Central memory CD8-positive, alpha-beta T cell (primary cell): ENCODE data around the gene CNNM2.

ENCODE experiments used
- ATAC-seq: fragments of 150-1000 bp; cut with Tn5 transposase; replicated peaks from 2 replicates; pipeline ENCODE4 v1.10.0; 2022; ENCODE audit warnings: mild to moderate bottlenecking, moderate FRiP score, moderate number of reproducible peaks; ENCODE audit not compliant: poor library complexity, severe bottlenecking; ENCODE audit errors: extremely low read depth
- DNase-seq, 2 donors: peaks; one replicate each; pipeline ENCODE4 v3.0.0; 2021; ENCODE audit warnings: low spot score in 2 of 2
- H3K27ac Mint-ChIP-seq: one replicate; pipeline ENCODE4 v1.8.0; 2022; ENCODE audit warnings: low read depth, mild to moderate bottlenecking, moderate library complexity, mixed read lengths
- H3K27me3 Mint-ChIP-seq: one replicate; pipeline ENCODE4 v1.8.0; 2022; ENCODE audit warnings: mixed read lengths
- H3K36me3 Mint-ChIP-seq: one replicate; pipeline ENCODE4 v1.8.0; 2022; ENCODE audit warnings: mild to moderate bottlenecking, moderate library complexity, mixed read lengths; ENCODE audit not compliant: insufficient read depth
- H3K4me1 Mint-ChIP-seq: one replicate; pipeline ENCODE4 v1.8.0; 2022; ENCODE audit warnings: mixed read lengths
- H3K4me3 Mint-ChIP-seq: one replicate; pipeline ENCODE4 v1.8.0; 2022; ENCODE audit warnings: mild to moderate bottlenecking, moderate library complexity, mixed read lengths
- H3K9me3 Mint-ChIP-seq: one replicate; pipeline ENCODE4 v1.8.0; 2022; ENCODE audit warnings: mixed read lengths

Gene CNNM2

GRCh38 chr10:103095005-103095404 is 176.9 kb downstream of the CNNM2 start:
- Mint-ChIP-seq H3K4me3 (no peak overlapping the region), H3K9me3 (no peaks in the 10 kb centered on the region), H3K27ac (no peak overlapping the region), H3K27me3 (no peaks in the 10 kb centered on the region), H3K4me1 (no peaks in the 10 kb centered on the region), H3K36me3 (peaks cover 52% of the 10 kb centered on the region)
- no peak for ATAC-seq
- DNase-seq, result no peak

GRCh38 chr10:103096130-103096529 is 178.0 kb downstream of the CNNM2 start:
- Mint-ChIP-seq H3K9me3 (no peaks in the 10 kb centered on the region), H3K27ac (no peak overlapping the region), H3K27me3 (no peaks in the 10 kb centered on the region), H3K4me1 (no peaks in the 10 kb centered on the region), H3K4me3 (no peak overlapping the region), H3K36me3 (peaks cover 45% of the 10 kb centered on the region)
- DNase-seq (no peak), ATAC-seq (no peak)

GRCh38 chr10:103098240-103098639 is 180.1 kb downstream of the CNNM2 start:
- DNase-seq, result no peak
- Mint-ChIP-seq H3K36me3 (peaks cover 38% of the 10 kb centered on the region), H3K9me3 (no peaks in the 10 kb centered on the region), H3K27me3 (no peaks in the 10 kb centered on the region), H3K4me3 (no peak overlapping the region), H3K27ac (no peak overlapping the region), H3K4me1 (no peaks in the 10 kb centered on the region)
- ATAC-seq, result no peak

GRCh38 chr10:103100620-103101019 is 182.5 kb downstream of the CNNM2 start:
- DNase-seq (no peak), ATAC-seq (no peak)
- Mint-ChIP-seq H3K9me3 (no peaks in the 10 kb centered on the region), H3K36me3 (peaks cover 26% of the 10 kb centered on the region), H3K27ac (no peak overlapping the region), H3K27me3 (no peaks in the 10 kb centered on the region), H3K4me3 (no peak overlapping the region), H3K4me1 (no peaks in the 10 kb centered on the region)

- no peaks in the 10 kb centered on the region for H3K27me3 Mint-ChIP-seq
- peak overlapping the region; percentile 15 for H3K27ac Mint-ChIP-seq
- H3K4me3 Mint-ChIP-seq, result no peak overlapping the region
- H3K9me3 Mint-ChIP-seq, result no peaks in the 10 kb centered on the region
- H3K36me3 Mint-ChIP-seq, result peaks cover 27% of the 10 kb centered on the region
- no peak for DNase-seq
- no peak for ATAC-seq
- peaks cover 6% of the 10 kb centered on the region for H3K4me1 Mint-ChIP-seq
Measured at GRCh38 chr10:103102195-103102594, 184.1 kb downstream of the CNNM2 start.

DNA sequence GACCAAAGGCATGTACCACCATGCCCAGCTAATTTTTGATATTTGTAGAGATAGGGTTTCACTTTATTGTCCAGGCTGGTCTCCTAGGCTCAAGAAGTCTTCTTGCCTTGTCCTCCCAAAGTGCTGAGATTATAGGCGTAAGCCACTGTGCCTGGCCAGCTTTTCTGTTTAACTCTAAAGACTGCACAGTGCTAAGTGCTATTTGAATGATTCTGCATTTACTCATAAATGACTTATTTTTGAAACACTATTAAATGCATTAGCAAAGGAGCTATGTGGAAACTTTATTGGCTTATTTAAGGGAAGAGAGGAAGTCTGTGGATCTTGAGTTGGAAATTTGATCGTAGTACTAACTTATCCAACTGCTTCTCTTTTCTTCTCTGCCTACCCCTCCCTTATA is 185.9 kb downstream of the CNNM2 start:
- Mint-ChIP-seq H3K4me1 (peaks cover 6% of the 10 kb centered on the region), H3K27ac (no peak overlapping the region), H3K36me3 (peaks cover 20% of the 10 kb centered on the region), H3K9me3 (no peaks in the 10 kb centered on the region), H3K4me3 (no peak overlapping the region), H3K27me3 (no peaks in the 10 kb centered on the region)
- no peak for DNase-seq
- ATAC-seq, result no peak

GRCh38 chr10:103104721-103105120 is 186.6 kb downstream of the CNNM2 start:
- Mint-ChIP-seq H3K36me3 (peaks cover 17% of the 10 kb centered on the region), H3K9me3 (no peaks in the 10 kb centered on the region), H3K4me3 (no peak overlapping the region), H3K4me1 (peaks cover 6% of the 10 kb centered on the region), H3K27me3 (no peaks in the 10 kb centered on the region), H3K27ac (no peak overlapping the region)
- ATAC-seq, result no peak
- no peak for DNase-seq

- Mint-ChIP-seq H3K36me3 (peaks cover 13% of the 10 kb centered on the region), H3K27ac (no peak overlapping the region), H3K4me1 (peaks cover 6% of the 10 kb centered on the region), H3K9me3 (no peaks in the 10 kb centered on the region), H3K27me3 (no peaks in the 10 kb centered on the region), H3K4me3 (no peak overlapping the region)
- ATAC-seq (no peak), DNase-seq (no peak)
Measured at GRCh38 chr10:103105462-103105861, 187.4 kb downstream of the CNNM2 start.

DNA sequence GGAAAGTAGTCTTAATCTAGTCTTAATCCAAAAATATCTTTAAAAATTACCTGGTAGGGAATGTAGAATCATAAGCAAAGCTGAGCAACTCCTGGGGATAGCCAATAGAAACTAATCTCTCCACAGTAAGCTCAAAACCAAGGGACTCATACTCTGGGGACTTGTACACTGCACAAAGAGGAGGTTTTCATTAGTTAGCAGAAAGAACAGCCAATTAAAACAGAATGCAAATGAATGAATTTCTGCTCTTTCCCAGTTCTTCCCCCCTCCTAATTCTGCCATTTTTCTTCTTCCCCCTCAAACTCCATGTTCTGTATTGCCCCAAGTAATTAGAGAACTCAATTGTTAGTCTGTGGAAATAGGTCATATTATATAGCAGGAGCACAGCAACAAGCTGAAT is 188.4 kb downstream of the CNNM2 start:
- H3K27ac Mint-ChIP-seq, result no peak overlapping the region
- H3K27me3 Mint-ChIP-seq, result no peaks in the 10 kb centered on the region
- ATAC-seq (no peak), DNase-seq (no peak)
- H3K4me1 Mint-ChIP-seq, result peaks cover 11% of the 10 kb centered on the region
- no peak overlapping the region for H3K4me3 Mint-ChIP-seq
- no peaks in the 10 kb centered on the region for H3K9me3 Mint-ChIP-seq
- peaks cover 10% of the 10 kb centered on the region for H3K36me3 Mint-ChIP-seq

DNA sequence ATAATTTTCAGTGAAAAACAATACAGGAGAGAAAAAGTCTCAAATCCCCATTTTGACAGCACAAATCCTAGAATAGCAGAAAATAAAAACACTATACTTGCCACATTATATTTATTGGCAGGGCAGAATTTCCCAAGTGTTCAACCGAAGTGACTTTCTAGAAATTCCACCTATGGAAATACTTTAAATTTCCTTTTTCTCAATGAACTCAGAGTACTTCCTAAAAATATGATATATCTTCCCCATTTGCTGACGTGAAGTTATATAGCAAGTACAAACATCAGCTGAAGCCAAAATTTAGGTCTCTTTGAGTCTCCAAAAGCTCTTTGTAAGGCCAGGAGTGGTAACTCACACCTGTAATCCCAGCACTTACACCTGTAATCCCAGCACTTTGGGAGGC is 191.7 kb downstream of the CNNM2 start:
- no peak overlapping the region for H3K4me3 Mint-ChIP-seq
- ATAC-seq (no peak), DNase-seq (no peak)
- no peak overlapping the region for H3K27ac Mint-ChIP-seq
- H3K36me3 Mint-ChIP-seq, result peaks cover 5% of the 10 kb centered on the region
- H3K4me1 Mint-ChIP-seq, result peaks cover 11% of the 10 kb centered on the region
- H3K9me3 Mint-ChIP-seq, result no peaks in the 10 kb centered on the region
- H3K27me3 Mint-ChIP-seq, result no peaks in the 10 kb centered on the region

GRCh38 chr10:103110407-103110806 is 192.3 kb downstream of the CNNM2 start:
- Mint-ChIP-seq H3K4me3 (no peak overlapping the region), H3K36me3 (peaks cover 5% of the 10 kb centered on the region), H3K9me3 (no peaks in the 10 kb centered on the region), H3K27ac (no peak overlapping the region), H3K4me1 (peaks cover 11% of the 10 kb centered on the region), H3K27me3 (no peaks in the 10 kb centered on the region)
- DNase-seq, result no peak
- ATAC-seq, result no peak

GRCh38 chr10:103111031-103111917 is 193.2 kb downstream of the CNNM2 start:
- peaks cover 5% of the 10 kb centered on the region for H3K36me3 Mint-ChIP-seq
- H3K27ac Mint-ChIP-seq, result no peak overlapping the region
- no peaks in the 10 kb centered on the region for H3K27me3 Mint-ChIP-seq
- no peak overlapping the region for H3K4me3 Mint-ChIP-seq
- H3K4me1 Mint-ChIP-seq, result peaks cover 9% of the 10 kb centered on the region
- no peaks in the 10 kb centered on the region for H3K9me3 Mint-ChIP-seq
- no peak for ATAC-seq
- no peak for DNase-seq
